HepG2 (cell line): ENCODE data around the gene AUP1. TPM values are rescaled to one million over a fixed set of nuclear protein-coding genes. Genes with fewer than 3 reads are reported as not detected.
"Not testable (repeated sequence)": the region's sequence is repeated elsewhere in the genome, so short reads cannot be mapped to it uniquely, and the experiment has no call there.

Experiments
- ATAC-seq: fragments of 200-7000 bp; cut with Tn5 transposase; 3 replicates; pipeline ENCODE4 v1.9.1; 2020; ENCODE audit warnings: mild to moderate bottlenecking, moderate library complexity
- BruUV-seq: library from RNA; stranded (reverse); fragments of 400-500 nt; replicated peaks from 2 replicates; lab custom pipeline; 2021; lab: Mats Ljungman, UMichigan
- CTCF ChIA-PET: fragments of 300-600 bp; formaldehyde crosslinking; extraction: SDS; loops from one replicate; lab custom pipeline; 2021; ENCODE audit warnings: low total read pairs, inconsistent platforms, low intra/inter-chr PET ratio; lab: Yijun Ruan, JAX
- POLR2A ChIA-PET: fragments of 350-600 bp; sonication (Branson Sonifier 250); formaldehyde crosslinking; loops from one replicate; lab custom pipeline; 2020; ENCODE audit warnings: antibody characterized with exemption, inconsistent platforms; lab: Yijun Ruan, JAX
- DNase-seq: peaks from one replicate; pipeline ENCODE4 v3.0.0-alpha.2; 2015; ENCODE audit warnings: low spot score
- FAIRE-seq: peaks from 3 replicates; lab custom pipeline; 2011; peaks lifted over from hg19 to GRCh38; lab: Jason Lieb, UNC
- H2AFZ ChIP-seq: one replicate; pipeline ENCODE4 v1.6.1; 2011; ENCODE audit warnings: low read length, inconsistent platforms
- H3K27ac ChIP-seq: fragments of 300-600 bp; 3 replicates; pipeline ENCODE4 v1.8.0; 2011; ENCODE audit warnings: mixed run types, mild to moderate bottlenecking, mixed read lengths, low read length, inconsistent platforms; ENCODE audit not compliant: insufficient read depth; ENCODE audit errors: extremely low read length
- H3K27me3 ChIP-seq, 2 experiments: fragments of 200-600 bp in 1 of 2; 2 replicates in 1 of 2; 3 replicates in 1 of 2; pipeline versions ENCODE4 v1.6.0 to v1.8.0; 2011; ENCODE audit warnings: low read length in 2 of 2, mild to moderate bottlenecking in 2 of 2, moderate library complexity in 2 of 2, inconsistent platforms in 1 of 2; ENCODE audit not compliant: insufficient read depth in 2 of 2, control insufficient read depth in 1 of 2
- H3K36me3 ChIP-seq, 2 experiments: fragments of 200-600 bp in 1 of 2; replicated peaks in 1 of 2; 2 replicates in 1 of 2; 3 replicates in 1 of 2; pipeline versions ENCODE4 v1.5.1 to v1.8.0; 2011; ENCODE audit warnings: low read length in 2 of 2, inconsistent platforms in 1 of 2; ENCODE audit not compliant: insufficient read depth in 2 of 2, control insufficient read depth in 1 of 2
- H3K4me1 ChIP-seq: 2 replicates; pipeline ENCODE4 v1.5.1; 2012; ENCODE audit warnings: low read length, inconsistent platforms; ENCODE audit not compliant: insufficient read depth
- H3K4me2 ChIP-seq: 2 replicates; pipeline ENCODE4 v1.6.0; 2011; ENCODE audit warnings: low read depth, low read length, inconsistent platforms
- H3K4me3 ChIP-seq, 3 experiments: fragments of 200-600 bp in 1 of 3; sonication (generic), shearing (Covaris generic) in 1 of 3; replicated peaks in 1 of 3; 2 replicates each; pipeline ENCODE4 v1.5.1; 2011 to 2016; ENCODE audit warnings: low read length in 3 of 3, inconsistent platforms in 2 of 3, low read depth in 2 of 3, mild to moderate bottlenecking in 2 of 3, control low read depth in 1 of 3, mixed read lengths in 1 of 3; ENCODE audit not compliant: insufficient read depth in 1 of 3
- H3K79me2 ChIP-seq: one replicate; pipeline ENCODE4 v1.6.1; 2011; ENCODE audit warnings: low read length, inconsistent platforms; ENCODE audit not compliant: insufficient read depth
- H3K9ac ChIP-seq: 2 replicates; pipeline ENCODE4 v1.6.0; 2011; ENCODE audit warnings: mild to moderate bottlenecking, low read depth, low read length, inconsistent platforms; ENCODE audit not compliant: insufficient read depth
- H3K9me3 ChIP-seq: 2 replicates; pipeline ENCODE4 v1.5.1; 2012; ENCODE audit warnings: mild to moderate bottlenecking, low read length
- H4K20me1 ChIP-seq: 2 replicates; pipeline ENCODE4 v1.6.0; 2011; ENCODE audit warnings: inconsistent platforms, mild to moderate bottlenecking, low read length, moderate library complexity; ENCODE audit not compliant: insufficient read depth
- CHD4 ChIP-seq: fragments of 200-600 bp; sonication (generic); IDR thresholded peaks from 2 replicates; pipeline ENCODE4 v1.7.0; 2017; ENCODE audit warnings: mild to moderate bottlenecking, low read length, borderline replicate concordance
- JUN ChIP-seq: sonication (generic); formaldehyde crosslinking; IDR thresholded peaks from 2 replicates; pipeline ENCODE4 v1.4.0; 2020; ENCODE audit warnings: mild to moderate bottlenecking, missing genetic modification reagents
- ZBTB38 ChIP-seq: sonication (generic); formaldehyde crosslinking; IDR thresholded peaks from 2 replicates; pipeline ENCODE4 v1.5.1; 2020; ENCODE audit warnings: mild to moderate bottlenecking, missing genetic modification reagents
- ZMYM3 ChIP-seq: sonication (generic); formaldehyde crosslinking; IDR thresholded peaks from 2 replicates; pipeline ENCODE4 v1.5.1; 2020; ENCODE audit warnings: mild to moderate bottlenecking, missing genetic modification reagents
- ZNF121 ChIP-seq: sonication (generic); formaldehyde crosslinking; IDR thresholded peaks from 2 replicates; pipeline ENCODE4 v1.5.0; 2020; ENCODE audit warnings: mild to moderate bottlenecking, missing genetic modification reagents
- ZNF292 ChIP-seq: sonication (generic); formaldehyde crosslinking; IDR thresholded peaks from 2 replicates; pipeline ENCODE4 v1.8.1; 2022; ENCODE audit warnings: mild to moderate bottlenecking, low read depth, missing genetic modification reagents, borderline replicate concordance
- WGBS: methylation state at CpG from one replicate; pipeline ENCODE4 v1.1.6; 2017; ENCODE audit warnings: low lambda C conversion rate; 5-methylcytosine and 5-hydroxymethylcytosine counted together
- in situ Hi-C: cut with HindIII; loops from 2 replicates; pipeline ENCODE4 v1.10.0; 2017; ENCODE audit warnings: low pct_unique_long_range_greater_than_20kb; ENCODE audit not compliant: extremely low pct_ligation_motif_present
- intact Hi-C: fragments of 100-400 bp; cut with micrococcal nuclease; formaldehyde crosslinking; loops from one replicate; pipeline ENCODE4 v1.10.0; 2022; ENCODE audit not compliant: unreplicated experiment
- polyA plus RNA-seq, 8 experiments: library from polyadenylated mRNA; depleted of rRNA in 3 of 8; stranded (reverse) in 7 of 8; unstranded in 1 of 8; fragments of >200 nt; fragmentation: Illumina TruSeq in 4 of 8; extraction: Trizol in 4 of 8; gene quantifications; 2 replicates each; pipeline versions ENCODE4 v1.2.1 to v1.2.3, GENCODE V29; 2011 to 2016; ENCODE audit warnings: low read depth in 4 of 8, missing spikeins in 1 of 8, mixed read lengths in 1 of 8; ENCODE audit not compliant: insufficient read depth in 1 of 8
- total RNA-seq, 5 experiments: library from RNA; depleted of rRNA; stranded (reverse); fragments of >200 nt; fragmentation: Illumina TruSeq; extraction: Trizol; gene quantifications; 2 replicates each; pipeline ENCODE4 v1.2.3, GENCODE V29; 2016; ENCODE audit warnings: low read depth in 1 of 5
- TF ChIP-seq, protein P1 (sequence below): sonication (generic); formaldehyde crosslinking; IDR thresholded peaks from 2 replicates; pipeline ENCODE4 v1.5.0; 2020; ENCODE audit warnings: mild to moderate bottlenecking, missing genetic modification reagents
- TF ChIP-seq, protein P2 (sequence below): sonication (generic); formaldehyde crosslinking; IDR thresholded peaks from 2 replicates; pipeline ENCODE4 v1.4.0; 2020; ENCODE audit warnings: missing genetic modification reagents, mild to moderate bottlenecking, borderline replicate concordance
- TF ChIP-seq, protein P3 (sequence below): sonication (generic); formaldehyde crosslinking; IDR thresholded peaks from 2 replicates; pipeline ENCODE4 v1.5.1; 2020; ENCODE audit warnings: missing genetic modification reagents, mild to moderate bottlenecking, borderline replicate concordance
- TF ChIP-seq, protein P4 (sequence below): sonication (generic); formaldehyde crosslinking; IDR thresholded peaks from 2 replicates; pipeline ENCODE4 v1.4.0; 2020; ENCODE audit warnings: missing genetic modification reagents, borderline replicate concordance

AUP1 gene
- total and polyA plus RNA-seq, 2 of the 13 experiments (the other 11 are each of a cell fraction or from before 2014, with no cell fraction given), result 174 to 267 TPM

DNA sequence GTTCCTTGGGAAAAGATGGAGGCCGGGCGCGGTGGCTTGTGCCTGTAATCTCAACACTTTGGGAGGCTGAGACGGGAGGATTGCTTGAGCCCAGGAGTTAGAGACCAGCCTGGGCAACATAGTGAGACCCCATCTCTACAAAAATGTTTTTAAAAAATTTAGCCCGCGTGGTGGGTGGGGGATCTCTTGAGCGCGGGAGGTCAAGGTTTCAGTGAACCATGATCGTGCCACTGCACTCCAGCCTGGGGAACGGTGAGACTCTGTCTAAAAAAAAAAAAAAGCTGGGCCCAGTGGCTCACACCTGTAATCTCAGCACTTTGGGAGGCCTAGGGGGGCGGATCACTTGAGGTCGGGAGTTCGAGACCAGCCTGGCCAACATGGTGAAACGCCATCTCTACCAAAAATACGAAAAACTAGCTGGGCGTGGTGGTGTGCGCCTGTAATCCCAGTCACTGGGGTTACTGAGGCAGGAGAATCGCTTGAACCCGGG is 45.8 kb downstream of the AUP1 start:
- TF ChIP-seq, protein P1, sequence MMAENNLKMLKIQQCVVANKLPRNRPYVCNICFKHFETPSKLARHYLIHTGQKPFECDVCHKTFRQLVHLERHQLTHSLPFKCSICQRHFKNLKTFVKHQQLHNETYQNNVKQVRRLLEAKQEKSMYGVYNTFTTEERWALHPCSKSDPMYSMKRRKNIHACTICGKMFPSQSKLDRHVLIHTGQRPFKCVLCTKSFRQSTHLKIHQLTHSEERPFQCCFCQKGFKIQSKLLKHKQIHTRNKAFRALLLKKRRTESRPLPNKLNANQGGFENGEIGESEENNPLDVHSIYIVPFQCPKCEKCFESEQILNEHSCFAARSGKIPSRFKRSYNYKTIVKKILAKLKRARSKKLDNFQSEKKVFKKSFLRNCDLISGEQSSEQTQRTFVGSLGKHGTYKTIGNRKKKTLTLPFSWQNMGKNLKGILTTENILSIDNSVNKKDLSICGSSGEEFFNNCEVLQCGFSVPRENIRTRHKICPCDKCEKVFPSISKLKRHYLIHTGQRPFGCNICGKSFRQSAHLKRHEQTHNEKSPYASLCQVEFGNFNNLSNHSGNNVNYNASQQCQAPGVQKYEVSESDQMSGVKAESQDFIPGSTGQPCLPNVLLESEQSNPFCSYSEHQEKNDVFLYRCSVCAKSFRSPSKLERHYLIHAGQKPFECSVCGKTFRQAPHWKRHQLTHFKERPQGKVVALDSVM, result peak; percentile 69
- TF ChIP-seq, protein P2, sequence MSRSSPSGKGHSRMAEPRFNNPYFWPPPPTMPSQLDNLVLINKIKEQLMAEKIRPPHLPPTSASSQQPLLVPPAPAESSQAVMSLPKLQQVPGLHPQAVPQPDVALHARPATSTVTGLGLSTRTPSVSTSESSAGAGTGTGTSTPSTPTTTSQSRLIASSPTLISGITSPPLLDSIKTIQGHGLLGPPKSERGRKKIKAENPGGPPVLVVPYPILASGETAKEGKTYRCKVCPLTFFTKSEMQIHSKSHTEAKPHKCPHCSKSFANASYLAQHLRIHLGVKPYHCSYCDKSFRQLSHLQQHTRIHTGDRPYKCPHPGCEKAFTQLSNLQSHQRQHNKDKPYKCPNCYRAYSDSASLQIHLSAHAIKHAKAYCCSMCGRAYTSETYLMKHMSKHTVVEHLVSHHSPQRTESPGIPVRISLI (CRISPR knock-in tag), result 0 out of 2 replicates have a peak, but pooled peaks have one; percentile 27
- 0 out of 2 replicates have a peak, but pooled peaks have one; percentile 40 for TF ChIP-seq ZBTB38 (CRISPR knock-in tag)
- peak; percentile 98 for TF ChIP-seq ZNF121 (CRISPR knock-in tag)
- TF ChIP-seq ZMYM3 (CRISPR knock-in tag), result 0 out of 2 replicates have a peak, but pooled peaks have one; percentile 21
- TF ChIP-seq, protein P3, sequence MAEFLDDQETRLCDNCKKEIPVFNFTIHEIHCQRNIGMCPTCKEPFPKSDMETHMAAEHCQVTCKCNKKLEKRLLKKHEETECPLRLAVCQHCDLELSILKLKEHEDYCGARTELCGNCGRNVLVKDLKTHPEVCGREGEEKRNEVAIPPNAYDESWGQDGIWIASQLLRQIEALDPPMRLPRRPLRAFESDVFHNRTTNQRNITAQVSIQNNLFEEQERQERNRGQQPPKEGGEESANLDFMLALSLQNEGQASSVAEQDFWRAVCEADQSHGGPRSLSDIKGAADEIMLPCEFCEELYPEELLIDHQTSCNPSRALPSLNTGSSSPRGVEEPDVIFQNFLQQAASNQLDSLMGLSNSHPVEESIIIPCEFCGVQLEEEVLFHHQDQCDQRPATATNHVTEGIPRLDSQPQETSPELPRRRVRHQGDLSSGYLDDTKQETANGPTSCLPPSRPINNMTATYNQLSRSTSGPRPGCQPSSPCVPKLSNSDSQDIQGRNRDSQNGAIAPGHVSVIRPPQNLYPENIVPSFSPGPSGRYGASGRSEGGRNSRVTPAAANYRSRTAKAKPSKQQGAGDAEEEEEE (CRISPR knock-in tag), result peak; percentile 13; the same call in 1 of the 2 replicates
- 0 out of 2 replicates have a peak, but pooled peaks have one; percentile 2 for TF ChIP-seq ZNF292 (CRISPR knock-in tag)
- TF ChIP-seq, protein P4, sequence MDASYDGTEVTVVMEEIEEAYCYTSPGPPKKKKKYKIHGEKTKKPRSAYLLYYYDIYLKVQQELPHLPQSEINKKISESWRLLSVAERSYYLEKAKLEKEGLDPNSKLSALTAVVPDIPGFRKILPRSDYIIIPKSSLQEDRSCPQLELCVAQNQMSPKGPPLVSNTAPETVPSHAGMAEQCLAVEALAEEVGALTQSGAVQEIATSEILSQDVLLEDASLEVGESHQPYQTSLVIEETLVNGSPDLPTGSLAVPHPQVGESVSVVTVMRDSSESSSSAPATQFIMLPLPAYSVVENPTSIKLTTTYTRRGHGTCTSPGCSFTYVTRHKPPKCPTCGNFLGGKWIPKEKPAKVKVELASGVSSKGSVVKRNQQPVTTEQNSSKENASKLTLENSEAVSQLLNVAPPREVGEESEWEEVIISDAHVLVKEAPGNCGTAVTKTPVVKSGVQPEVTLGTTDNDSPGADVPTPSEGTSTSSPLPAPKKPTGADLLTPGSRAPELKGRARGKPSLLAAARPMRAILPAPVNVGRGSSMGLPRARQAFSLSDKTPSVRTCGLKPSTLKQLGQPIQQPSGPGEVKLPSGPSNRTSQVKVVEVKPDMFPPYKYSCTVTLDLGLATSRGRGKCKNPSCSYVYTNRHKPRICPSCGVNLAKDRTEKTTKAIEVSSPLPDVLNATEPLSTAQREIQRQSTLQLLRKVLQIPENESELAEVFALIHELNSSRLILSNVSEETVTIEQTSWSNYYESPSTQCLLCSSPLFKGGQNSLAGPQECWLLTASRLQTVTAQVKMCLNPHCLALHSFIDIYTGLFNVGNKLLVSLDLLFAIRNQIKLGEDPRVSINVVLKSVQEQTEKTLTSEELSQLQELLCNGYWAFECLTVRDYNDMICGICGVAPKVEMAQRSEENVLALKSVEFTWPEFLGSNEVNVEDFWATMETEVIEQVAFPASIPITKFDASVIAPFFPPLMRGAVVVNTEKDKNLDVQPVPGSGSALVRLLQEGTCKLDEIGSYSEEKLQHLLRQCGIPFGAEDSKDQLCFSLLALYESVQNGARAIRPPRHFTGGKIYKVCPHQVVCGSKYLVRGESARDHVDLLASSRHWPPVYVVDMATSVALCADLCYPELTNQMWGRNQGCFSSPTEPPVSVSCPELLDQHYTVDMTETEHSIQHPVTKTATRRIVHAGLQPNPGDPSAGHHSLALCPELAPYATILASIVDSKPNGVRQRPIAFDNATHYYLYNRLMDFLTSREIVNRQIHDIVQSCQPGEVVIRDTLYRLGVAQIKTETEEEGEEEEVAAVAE (CRISPR knock-in tag), result 0 out of 2 replicates have a peak, but pooled peaks have one; percentile 4
- 0 out of 2 replicates have a peak, but pooled peaks have one; percentile 24 for TF ChIP-seq JUN (CRISPR knock-in tag)
- TF ChIP-seq CHD4, result 0 out of 2 replicates have a peak, but pooled peaks have one; percentile 19
- TF ChIP-seq, all 625 proteins: peak for 10; not testable (repeated sequence) for 615
- Histone ChIP-seq H3K36me3 (peaks cover 2 to 10% of the 10 kb centered on the region in 2 experiments; a peak in 4 of 5 replicates), H3K9ac (peak overlapping the region; percentile 91), H3K4me2 (peak overlapping the region; percentile 78), H3K79me2 (peaks cover 45% of the 10 kb centered on the region), H3K4me1 (peaks cover 74% of the 10 kb centered on the region), H3K4me3 (peak overlapping the region; percentile 82 to 87 (median 83))
- not testable (repeated sequence) for H4K20me1 ChIP-seq, H3K27me3 ChIP-seq, ATAC-seq, H3K27ac ChIP-seq, FAIRE-seq, DNase-seq, H2AFZ ChIP-seq, H3K9me3 ChIP-seq, BruUV-seq
- ChIA-PET CTCF (interaction anchor here (1.0 to 2.4 kb wide), 7 partner anchors 19 to 104 kb away, joined by 3 to 20 read pairs (median 10); partner anchors contain the start of genes AUP1, HTRA2, INO80B and MOGS), POLR2A (interaction anchor here (1.0 to 20.6 kb wide), 12 partner anchors 9 to 93 kb away, joined by 5 to 795 read pairs (median 18); partner anchors contain the start of genes AUP1, DQX1, HTRA2 and INO80B)
- intact Hi-C loops (loop anchor here (1.0 kb wide), 5 partner anchors 19 to 104 kb away; partner anchors contain the start of genes AUP1, HTRA2 and PCGF1), in situ Hi-C loops (loop anchor here (5.0 kb wide), 1 partner anchor 99 kb away; no protein-coding TSS in a partner anchor)
- WGBS, result 81% methylated on average over 19 of the region's 19 CpGs
